GM19468 (cell line): ENCODE results near the gene MDH2.
"Not testable (repeated sequence)": the region's sequence is repeated elsewhere in the genome, so short reads cannot be mapped to it uniquely, and the experiment has no call there.

Source experiments
- ATAC-seq: cut with Tn5 transposase; IDR thresholded peaks from one replicate; pipeline ENCODE4 v1.9.1; 2021; ENCODE audit warnings: mild to moderate bottlenecking, moderate library complexity, moderate number of reproducible peaks; ENCODE audit not compliant: unreplicated experiment; ENCODE audit errors: extremely low read depth

The MDH2 gene

GRCh38 chr7:76069238-76069638, 21.3 kb downstream of the MDH2 start:
- no peak for ATAC-seq

DNA sequence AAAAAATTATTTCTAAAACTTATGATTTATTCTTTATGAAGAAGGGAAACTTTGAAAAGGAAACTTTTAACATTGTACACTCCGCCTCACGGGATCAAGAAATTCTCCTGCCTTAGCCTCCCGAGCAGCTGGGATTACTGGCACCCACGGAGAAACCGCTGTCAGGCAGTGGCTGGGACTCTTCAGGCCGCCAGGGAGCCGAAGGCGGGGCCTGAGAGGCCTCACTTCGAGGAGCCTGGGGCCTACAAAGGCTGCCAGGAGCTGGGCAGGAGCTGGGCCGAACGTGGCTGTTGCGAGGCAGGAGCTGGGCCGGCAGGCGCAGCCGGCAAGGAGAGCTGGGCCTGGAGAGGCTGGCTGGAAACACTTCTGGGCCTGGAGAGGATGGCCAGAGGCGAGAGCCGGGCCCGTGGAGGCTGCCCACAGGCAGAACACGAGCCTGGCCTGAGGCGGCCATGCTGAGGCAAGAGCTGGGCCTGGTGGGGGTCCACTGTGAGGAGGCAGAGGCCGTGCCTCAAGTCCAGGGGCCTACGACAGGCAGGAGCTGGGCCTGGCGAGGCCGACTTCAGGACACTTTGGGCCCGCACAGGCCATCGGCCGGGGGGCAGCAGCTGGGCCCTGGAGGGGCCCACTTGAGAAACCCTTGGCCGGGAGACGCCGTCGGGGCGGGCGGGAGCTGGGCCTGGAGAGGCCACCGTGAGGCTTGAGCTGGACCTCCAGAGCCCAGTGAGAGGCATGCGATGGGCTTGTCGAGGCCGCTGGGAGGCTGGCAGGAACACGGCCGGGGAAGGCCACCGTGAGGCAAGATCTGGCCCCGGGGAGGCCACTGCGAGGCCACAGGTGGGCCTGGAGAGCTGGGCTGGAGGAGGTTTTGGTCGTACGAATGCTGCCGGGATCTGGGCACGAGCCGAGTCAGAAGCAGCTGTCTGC, 23.7 kb downstream of the MDH2 start:
- no peak for ATAC-seq

DNA sequence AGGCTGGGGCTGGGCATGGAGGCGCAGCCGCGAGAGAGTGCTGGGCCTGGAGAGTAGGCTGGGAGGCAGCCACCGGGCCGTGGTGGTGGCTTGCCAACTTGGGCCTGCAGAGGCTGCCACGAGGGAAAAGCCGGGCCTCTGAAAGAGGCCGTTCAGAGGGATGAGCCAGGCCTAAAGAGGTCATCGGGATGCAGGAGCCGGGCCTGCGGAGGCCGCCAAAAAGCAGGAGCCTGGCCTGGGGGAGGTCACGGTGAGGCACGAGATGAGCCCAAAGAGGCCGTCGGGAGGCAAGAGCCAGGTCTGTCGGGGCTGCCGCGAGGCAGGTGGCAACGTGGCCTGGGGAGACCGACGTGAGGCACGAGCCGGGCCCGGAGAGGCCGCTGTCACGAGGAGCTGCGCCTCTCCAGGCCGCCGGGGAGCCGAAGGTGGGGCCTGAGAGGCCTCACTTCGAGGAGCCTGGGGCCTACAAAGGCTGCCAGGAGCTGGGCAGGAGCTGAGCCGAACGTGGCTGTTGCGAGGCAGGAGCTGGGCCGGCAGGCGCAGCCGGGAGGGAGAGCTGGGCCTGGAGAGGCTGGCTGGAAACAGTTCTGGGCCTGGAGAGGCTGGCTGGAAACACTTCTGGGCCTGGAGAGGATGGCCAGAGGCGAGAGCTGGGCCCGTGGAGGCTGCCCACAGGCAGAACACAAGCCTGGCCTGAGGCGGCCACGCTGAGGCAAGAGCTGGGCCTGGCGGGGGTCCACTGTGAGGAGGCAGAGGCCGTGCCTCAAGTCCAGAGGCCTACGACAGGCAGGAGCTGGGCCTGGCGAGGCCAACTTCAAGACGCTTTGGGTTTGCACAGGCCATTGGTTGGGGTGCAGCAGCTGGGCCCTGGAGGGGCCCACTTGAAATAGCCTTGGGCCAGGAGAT, 24.6 kb downstream of the MDH2 start:
- ATAC-seq = no peak

DNA sequence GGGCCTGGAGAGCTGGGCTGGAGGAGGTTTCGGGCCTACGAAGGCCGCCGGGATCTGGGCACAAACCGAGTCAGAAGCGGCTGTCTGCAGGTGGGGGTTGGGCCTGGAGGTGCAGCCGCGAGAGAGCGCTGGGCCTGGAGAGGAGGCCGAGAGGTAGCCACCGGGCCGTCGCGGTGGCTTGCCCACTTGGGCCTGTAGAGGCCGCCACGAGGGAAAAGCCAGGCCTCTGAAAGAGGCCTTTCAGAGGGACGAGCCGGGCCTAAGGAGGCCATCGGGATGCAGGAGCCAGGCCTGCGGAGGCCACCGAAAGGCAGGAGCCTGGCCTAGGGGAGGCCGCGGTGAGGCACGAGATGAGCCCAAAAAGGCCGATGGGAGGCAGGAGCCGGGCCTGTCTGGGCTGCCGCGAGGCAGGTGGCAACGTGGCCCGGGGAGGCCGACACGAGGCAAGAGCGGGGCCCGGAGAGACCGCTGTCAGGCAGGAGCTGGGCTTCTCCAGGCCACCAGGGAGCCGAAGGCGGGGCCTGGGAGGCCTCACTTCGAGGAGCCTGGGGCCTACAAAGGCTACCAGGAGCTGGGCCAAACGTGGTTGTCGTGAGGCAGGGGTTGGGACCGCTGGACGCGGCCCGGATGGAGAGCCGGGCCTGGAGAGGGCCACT, 25.6 kb downstream of the MDH2 start:
- no peak for ATAC-seq

- ATAC-seq = no peak
Observed at GRCh38 chr7:76074306-76074971, 26.5 kb downstream of the MDH2 start.

DNA sequence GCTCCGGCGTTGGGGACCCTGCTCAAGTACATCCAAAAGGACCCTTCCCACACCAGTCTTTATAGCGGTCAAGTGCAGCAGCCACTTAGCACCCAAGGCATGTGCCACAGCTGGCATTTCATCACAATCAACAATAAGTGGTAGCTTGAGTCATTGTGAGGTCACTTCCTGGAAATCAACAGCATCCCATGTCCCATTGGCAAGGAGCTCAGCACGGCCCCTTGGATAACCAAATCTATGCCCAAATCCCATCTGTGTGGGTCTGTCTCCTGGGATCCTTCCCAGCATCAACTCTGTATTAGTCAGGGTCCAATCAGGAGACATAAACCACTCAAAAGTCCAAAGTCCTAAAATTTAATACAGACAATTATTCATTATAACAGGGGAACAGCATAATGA, 27.1 kb downstream of the MDH2 start:
- ATAC-seq = no peak

GRCh38 chr7:76076995-76077394, 29.1 kb downstream of the MDH2 start:
- no peak for ATAC-seq

GRCh38 chr7:76077435-76077834, 29.5 kb downstream of the MDH2 start:
- no peak for ATAC-seq

DNA sequence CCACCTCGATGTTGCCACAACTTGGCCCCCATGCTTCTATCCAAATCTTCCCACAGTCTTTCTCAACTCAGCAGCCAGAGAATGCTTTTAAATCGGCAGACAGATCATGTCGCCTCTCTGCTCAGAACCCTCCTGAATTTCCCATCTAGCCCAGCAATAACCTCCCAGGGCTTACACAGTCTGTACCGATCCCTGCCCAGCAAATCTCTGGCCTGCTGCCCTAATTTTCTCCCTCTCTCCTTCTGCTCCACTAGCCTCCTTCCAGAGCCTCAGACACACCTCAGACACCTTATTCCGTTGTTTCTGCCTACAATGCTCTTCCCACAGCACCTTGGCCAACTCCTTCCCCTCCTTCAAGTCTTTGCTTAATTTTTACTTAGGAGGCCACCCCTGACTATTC, 32.3 kb downstream of the MDH2 start:
- ATAC-seq = no peak

- ATAC-seq = not testable (repeated sequence)
Observed at GRCh38 chr7:76084115-76084514, 36.2 kb downstream of the MDH2 start.

DNA sequence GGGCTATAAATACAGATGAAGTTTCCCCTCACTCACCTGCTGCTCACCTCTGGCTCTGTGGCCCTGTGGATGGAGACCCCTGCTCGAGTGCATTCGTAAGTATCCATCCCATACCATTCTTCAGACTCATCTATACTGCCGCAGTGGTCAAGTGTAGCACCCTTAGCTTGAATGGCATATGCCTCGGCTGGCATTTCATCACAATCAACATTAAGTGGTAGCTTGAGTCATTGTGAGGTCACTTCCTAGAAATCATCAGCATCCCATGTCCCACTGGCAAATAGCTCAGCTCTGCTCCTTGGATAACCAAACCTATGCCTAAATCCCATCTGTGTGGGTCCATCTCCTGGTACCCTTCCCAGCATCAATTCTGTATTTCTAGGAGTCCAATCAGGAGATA, 38.2 kb downstream of the MDH2 start:
- no peak for ATAC-seq

- not testable (repeated sequence) for ATAC-seq
Observed at GRCh38 chr7:76087362-76087791, 39.5 kb downstream of the MDH2 start.

GRCh38 chr7:76089865-76090475, 42.1 kb downstream of the MDH2 start:
- no peak for ATAC-seq

DNA sequence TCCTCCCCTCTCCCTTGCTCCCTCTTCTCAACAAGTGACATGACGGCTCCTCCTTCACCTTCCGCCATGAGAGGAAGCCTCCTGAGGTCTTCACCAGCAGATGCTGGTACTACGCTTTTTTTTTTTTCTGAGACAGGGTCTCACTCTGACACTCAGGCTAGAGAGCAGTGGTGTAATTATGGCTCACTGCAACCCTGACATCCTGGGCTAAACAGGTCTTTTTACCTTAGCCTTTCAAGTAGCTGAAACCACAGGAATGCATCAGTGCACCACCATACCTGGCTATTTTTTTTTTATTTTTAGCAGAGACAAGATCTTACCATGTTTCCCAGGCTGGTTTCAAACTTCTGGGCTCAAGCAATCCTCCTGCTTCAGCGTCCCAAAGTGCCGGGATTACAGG, 43.6 kb downstream of the MDH2 start:
- no peak for ATAC-seq

DNA sequence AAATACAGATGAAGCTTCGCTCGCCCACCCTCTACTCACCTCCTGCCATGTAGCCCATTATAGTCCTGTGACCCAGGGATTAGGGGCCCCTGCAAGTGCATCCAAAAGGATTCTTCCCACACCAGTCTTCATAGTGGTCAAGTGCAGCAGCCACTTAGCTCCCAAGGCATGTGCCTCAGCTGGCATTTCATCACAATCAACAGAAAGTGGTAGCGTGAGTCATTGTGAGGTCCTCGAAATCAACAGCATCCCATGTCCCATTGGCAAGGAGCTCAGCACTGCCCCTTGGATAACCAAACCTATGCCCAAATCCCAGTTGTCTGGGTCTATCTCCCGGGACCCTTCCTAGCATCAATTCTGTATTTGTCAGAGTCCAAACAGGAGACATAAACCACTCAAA, 45.6 kb downstream of the MDH2 start:
- ATAC-seq = not testable (repeated sequence)

GRCh38 chr7:76094326-76094725, 46.4 kb downstream of the MDH2 start:
- ATAC-seq = not testable (repeated sequence)

DNA sequence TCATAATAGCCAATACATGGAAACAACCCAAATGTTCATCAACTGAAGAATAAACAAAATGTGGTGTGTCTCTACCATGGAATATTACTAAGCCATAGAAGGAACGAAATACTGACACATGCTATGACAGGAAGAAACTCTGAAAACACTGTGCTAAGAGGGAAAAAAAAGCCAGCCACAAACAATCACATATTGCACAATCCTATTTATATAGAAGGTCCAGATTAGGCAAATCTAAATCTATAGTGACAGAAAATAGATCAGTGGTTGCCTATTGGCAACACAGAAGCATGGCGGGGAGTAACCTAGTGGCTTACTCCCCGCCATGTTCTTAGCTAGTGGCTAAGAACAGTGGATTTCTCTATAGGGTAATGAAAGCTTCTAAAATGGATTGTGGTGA, 48.0 kb downstream of the MDH2 start:
- ATAC-seq = no peak

GRCh38 chr7:76101693-76102437, 54.0 kb downstream of the MDH2 start:
- not testable (repeated sequence) for ATAC-seq

GRCh38 chr7:76103788-76104187, 55.9 kb downstream of the MDH2 start:
- ATAC-seq = not testable (repeated sequence)
